PFSK-1 (cell line): ENCODE data around the gene GRIN2A.

Experiments used
- FOXP2 ChIP-seq: optimal IDR thresholded peaks from 2 replicates; pipeline ENCODE3; 2011; ENCODE audit warnings: borderline replicate concordance, control low read depth, inconsistent platforms; ENCODE audit not compliant: insufficient read depth; ENCODE audit errors: extremely low read length, extremely low read depth
- POLR2AphosphoS5 ChIP-seq: IDR thresholded peaks from 2 replicates; pipeline ENCODE4 v1.6.1; 2012; ENCODE audit warnings: low read depth, mild to moderate bottlenecking, control low read depth, low read length, moderate library complexity
- SIN3A ChIP-seq: IDR thresholded peaks from 2 replicates; pipeline ENCODE4 v1.6.1; 2012; ENCODE audit warnings: mild to moderate bottlenecking, low read length, moderate library complexity, borderline replicate concordance; ENCODE audit not compliant: insufficient read depth
- TAF1 ChIP-seq: IDR thresholded peaks from 2 replicates; pipeline ENCODE4 v1.6.1; 2012; ENCODE audit warnings: low read length, control low read depth, borderline replicate concordance; ENCODE audit not compliant: insufficient read depth
- TF ChIP-seq, protein P1 (sequence below), 2 experiments: IDR thresholded peaks; 2 replicates each; pipeline versions ENCODE4 v1.6.1 to v1.8.0; 2011 to 2012; ENCODE audit warnings: low read depth in 2 of 2, low read length in 2 of 2, control low read depth in 1 of 2, inconsistent platforms in 1 of 2, mild to moderate bottlenecking in 1 of 2, moderate library complexity in 1 of 2; ENCODE audit not compliant: insufficient read depth in 1 of 2

The GRIN2A gene

DNA sequence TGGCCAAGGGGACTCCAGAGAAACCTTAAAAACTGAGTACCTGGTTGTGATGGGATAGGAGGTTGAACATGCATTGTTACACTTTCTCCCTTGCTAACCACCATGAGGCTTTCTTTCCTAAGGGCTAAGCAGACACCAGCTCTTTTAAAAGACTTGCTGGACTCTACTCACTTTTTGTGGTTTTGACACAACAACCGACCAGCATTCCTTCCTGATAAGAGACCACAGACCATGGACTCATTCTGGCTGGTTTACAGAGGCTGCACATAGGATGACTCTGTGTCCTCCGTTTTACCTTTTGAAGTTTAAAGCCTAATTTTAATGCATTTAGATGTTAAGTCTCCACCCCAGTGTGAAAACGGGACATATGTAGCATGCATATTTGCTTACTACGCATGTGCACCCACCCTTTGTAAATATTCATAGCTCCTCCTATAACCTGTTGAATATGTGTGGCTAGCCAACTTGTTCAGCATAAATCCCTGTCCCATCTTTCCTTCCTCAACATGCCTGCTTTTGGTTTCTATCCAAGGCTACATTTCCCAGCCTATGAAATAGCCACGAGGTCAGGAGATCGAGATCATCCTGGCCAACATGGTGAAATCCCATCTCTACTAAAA is 475.9 kb downstream of the GRIN2A start:
- TF ChIP-seq, protein P1, sequence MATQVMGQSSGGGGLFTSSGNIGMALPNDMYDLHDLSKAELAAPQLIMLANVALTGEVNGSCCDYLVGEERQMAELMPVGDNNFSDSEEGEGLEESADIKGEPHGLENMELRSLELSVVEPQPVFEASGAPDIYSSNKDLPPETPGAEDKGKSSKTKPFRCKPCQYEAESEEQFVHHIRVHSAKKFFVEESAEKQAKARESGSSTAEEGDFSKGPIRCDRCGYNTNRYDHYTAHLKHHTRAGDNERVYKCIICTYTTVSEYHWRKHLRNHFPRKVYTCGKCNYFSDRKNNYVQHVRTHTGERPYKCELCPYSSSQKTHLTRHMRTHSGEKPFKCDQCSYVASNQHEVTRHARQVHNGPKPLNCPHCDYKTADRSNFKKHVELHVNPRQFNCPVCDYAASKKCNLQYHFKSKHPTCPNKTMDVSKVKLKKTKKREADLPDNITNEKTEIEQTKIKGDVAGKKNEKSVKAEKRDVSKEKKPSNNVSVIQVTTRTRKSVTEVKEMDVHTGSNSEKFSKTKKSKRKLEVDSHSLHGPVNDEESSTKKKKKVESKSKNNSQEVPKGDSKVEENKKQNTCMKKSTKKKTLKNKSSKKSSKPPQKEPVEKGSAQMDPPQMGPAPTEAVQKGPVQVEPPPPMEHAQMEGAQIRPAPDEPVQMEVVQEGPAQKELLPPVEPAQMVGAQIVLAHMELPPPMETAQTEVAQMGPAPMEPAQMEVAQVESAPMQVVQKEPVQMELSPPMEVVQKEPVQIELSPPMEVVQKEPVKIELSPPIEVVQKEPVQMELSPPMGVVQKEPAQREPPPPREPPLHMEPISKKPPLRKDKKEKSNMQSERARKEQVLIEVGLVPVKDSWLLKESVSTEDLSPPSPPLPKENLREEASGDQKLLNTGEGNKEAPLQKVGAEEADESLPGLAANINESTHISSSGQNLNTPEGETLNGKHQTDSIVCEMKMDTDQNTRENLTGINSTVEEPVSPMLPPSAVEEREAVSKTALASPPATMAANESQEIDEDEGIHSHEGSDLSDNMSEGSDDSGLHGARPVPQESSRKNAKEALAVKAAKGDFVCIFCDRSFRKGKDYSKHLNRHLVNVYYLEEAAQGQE (IDR thresholded peaks at IDR 0.05; ENCODE audit: insufficient read depth in 1 of 2, low read depth in 2 of 2, low read length in 2 of 2) = no peak
- TF ChIP-seq SIN3A (no peak), FOXP2 (no peak), POLR2AphosphoS5 (no peak), TAF1 (no peak)

DNA sequence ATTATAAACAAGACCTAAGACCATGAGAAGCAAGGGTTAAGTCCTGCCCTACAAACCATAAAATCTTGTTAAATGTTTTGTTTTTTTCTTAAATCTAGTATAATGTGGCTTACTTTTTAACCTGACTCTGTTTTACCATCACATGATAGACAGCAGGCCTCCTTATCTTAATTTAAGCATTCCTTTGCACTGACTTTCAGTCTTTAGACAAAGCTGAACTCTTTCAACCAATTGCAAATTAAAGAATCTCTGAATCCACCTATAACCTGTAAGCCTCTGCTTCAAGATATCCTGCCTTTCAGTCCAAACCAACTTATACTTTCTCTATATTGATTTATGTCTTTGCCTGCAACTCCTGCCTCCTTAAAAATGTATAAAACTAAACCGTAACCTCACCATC is 478.5 kb downstream of the GRIN2A start:
- no peak for TF ChIP-seq TAF1
- no peak for TF ChIP-seq POLR2AphosphoS5
- TF ChIP-seq, protein P1 (IDR thresholded peaks at IDR 0.05; ENCODE audit: insufficient read depth in 1 of 2, low read depth in 2 of 2, low read length in 2 of 2) = no peak
- no peak for TF ChIP-seq SIN3A
- TF ChIP-seq FOXP2 = no peak
